RCC 7860 (cell line): ENCODE results near the gene SLC35D3.
"Not testable (repeated sequence)": the region's sequence is repeated elsewhere in the genome, so short reads cannot be mapped to it uniquely, and the experiment has no call there.

Source experiments
- DNase-seq: peaks from one replicate; pipeline ENCODE4 v3.0.0-alpha.2; 2015; ENCODE audit warnings: low spot score
- FAIRE-seq: peaks from 2 replicates; lab custom pipeline; 2012; peaks lifted over from hg19 to GRCh38; lab: Jason Lieb, UNC

The SLC35D3 gene

DNA sequence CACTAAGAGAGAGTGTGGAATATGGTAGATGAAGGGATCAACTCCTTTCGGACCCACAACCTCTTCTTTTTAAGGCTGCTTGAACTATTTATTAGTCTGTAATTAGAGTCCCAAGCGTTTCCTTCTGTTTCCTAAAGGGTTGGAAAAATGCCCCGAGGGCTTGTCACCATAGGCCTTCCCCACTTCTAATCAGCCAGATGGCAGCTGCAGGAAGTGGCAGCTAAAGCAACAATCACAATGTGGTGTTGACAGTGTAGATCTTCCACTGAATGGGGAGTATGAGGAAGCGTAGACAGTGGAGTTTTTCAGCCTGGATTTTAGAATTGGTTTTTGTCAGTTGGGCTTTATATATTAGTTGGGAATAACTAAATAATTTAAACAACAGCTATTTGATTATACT, 40.6 kb downstream of the SLC35D3 start:
- DNase-seq: no peak
- FAIRE-seq: no peak

DNA sequence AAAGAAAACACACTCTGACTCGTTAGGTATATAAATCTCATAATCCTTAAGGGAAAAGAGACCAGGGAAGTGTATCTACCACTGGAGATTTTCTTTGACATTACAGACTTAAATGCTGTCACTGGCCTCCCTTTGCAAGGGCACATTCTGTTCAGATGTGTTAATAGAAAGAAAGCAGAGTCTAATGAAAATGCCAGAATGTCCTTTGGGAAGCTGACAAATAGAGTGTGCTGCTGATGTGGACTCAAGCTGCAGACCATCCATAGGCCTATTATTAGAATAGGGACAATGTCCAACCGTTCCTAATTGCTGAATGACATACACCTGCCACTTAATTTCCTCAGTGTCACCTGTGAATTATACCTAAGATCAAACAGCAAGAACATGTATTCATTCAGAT, 41.2 kb downstream of the SLC35D3 start:
- FAIRE-seq: no peak
- DNase-seq: no peak

DNA sequence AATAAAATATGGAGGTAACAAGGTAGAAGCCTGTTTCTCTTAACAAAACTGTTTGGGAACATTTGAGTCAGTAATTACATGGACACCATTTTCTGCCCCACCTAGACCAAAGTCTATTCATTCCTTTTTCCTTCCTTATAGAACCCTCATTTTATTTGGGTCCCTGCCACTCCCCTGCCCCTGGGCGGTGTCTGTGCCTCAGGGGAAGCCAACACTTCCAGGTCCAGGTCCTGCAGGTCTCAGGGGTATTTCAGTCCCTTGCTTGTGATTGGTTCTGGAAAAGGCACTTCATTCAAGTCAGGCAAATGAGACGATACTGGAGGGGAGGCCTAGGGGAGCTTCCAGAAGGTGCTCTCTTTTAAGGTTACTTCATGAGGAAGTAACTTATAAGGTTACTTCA, 42.3 kb downstream of the SLC35D3 start:
- FAIRE-seq (no peak), DNase-seq (no peak)

- FAIRE-seq (no peak), DNase-seq (peak; percentile 26)
Measured at GRCh38 chr6:136967876-136968752, 46.0 kb downstream of the SLC35D3 start.

DNA sequence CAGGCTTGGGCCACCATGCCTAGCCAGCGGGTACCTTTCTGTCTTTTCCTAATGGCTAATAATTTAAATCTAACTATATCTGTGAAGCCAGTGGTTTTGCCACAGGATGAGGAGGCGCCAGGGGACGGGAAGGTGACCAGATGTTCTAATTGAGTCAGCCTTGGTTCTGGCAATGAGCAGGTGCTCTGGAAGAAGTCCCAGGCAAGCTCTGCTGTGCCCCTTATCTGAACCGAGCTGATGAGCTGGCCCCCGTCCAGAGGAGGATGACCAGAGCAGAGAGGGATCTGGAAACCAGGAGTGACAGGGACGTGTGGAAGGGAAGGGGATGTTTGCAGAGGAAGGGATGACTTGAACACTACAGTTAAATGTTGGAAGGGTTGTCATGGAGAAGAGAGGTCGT, 46.7 kb downstream of the SLC35D3 start:
- DNase-seq: no peak
- FAIRE-seq: no peak

- no peak for FAIRE-seq
Measured at GRCh38 chr6:136969433-136969832, 47.3 kb downstream of the SLC35D3 start.

DNA sequence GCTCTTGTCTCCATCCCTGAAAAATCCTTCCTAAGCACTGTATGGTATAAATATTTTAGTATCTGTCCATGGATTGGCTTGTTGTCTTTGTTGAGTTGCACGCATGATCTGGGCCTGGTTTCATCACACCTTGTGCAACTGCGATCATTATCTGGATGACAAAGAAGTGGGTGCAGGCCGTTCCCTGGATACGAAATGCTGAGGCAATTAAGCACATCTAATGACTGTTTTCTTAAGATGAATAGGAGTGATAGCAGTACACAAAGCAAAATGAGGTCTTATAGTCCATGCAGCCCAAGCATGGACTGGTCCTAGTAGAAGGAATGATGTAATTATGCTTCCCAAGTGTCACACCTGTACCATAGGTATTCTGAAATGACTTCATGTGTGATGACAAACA, 47.8 kb downstream of the SLC35D3 start:
- DNase-seq (no peak), FAIRE-seq (no peak)

More at GRCh38 chr6:136969433-136969832, 47.3 kb downstream of the SLC35D3 start:
- no peak for DNase-seq

- DNase-seq (no peak), FAIRE-seq (no peak)
Measured at GRCh38 chr6:136971609-136972008, 49.5 kb downstream of the SLC35D3 start.

DNA sequence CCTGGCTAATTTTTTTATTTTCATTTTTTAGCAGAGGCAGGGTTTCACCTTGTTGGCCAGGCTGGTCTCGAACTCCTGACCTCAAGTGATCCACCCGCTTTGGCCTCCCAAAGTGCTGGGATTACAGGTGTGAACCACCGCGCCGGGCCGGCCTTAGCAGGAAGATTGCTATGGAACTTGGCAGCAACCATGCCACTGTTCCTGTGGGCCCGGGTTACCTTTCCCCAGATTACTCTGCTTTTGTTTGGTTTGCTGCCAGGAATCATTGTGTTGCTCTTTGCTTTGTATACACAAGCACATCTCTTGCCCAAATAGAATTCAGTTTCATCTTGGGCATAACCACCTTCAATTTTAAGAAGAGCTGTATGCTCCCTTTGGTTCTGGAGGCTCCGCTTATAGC, 51.7 kb downstream of the SLC35D3 start:
- DNase-seq, FAIRE-seq: not testable (repeated sequence)
